HCT116 (cell line): ENCODE results near the gene IFI27L2.

Experiments used
- CEBPB ChIP-seq: IDR thresholded peaks from 2 replicates; pipeline ENCODE4 v1.6.1; 2012; ENCODE audit warnings: low read depth
- CTCF ChIP-seq, 3 experiments: fragments of 200-600 bp in 1 of 3; sonication (generic) in 1 of 3; IDR thresholded peaks in 2 of 3; conservative IDR thresholded peaks in 1 of 3; 2 replicates each; pipeline ENCODE4 v1.5.1; 2012 to 2017; ENCODE audit warnings: low read depth in 2 of 3, low read length in 2 of 3, antibody characterized with exemption in 1 of 3, borderline replicate concordance in 1 of 3, control low read depth in 1 of 3, mild to moderate bottlenecking in 1 of 3, mixed read lengths in 1 of 3, mixed run types in 1 of 3, moderate library complexity in 1 of 3; ENCODE audit not compliant: insufficient read depth in 1 of 3
- EZH2phosphoT487 ChIP-seq: fragments of 200-600 bp; IDR thresholded peaks from 2 replicates; pipeline ENCODE4 v1.6.1; 2018; ENCODE audit warnings: antibody characterized with exemption, borderline replicate concordance
- JUND ChIP-seq: IDR thresholded peaks from 2 replicates; pipeline ENCODE4 v1.6.1; 2012
- POLR2AphosphoS5 ChIP-seq: IDR thresholded peaks from 2 replicates; pipeline ENCODE4 v1.6.1; 2011; ENCODE audit warnings: mild to moderate bottlenecking, low read depth, low read length, moderate library complexity
- REST ChIP-seq: IDR thresholded peaks from 2 replicates; pipeline ENCODE4 v1.6.1; 2012; ENCODE audit warnings: low read depth
- ZBTB33 ChIP-seq: IDR thresholded peaks from 2 replicates; pipeline ENCODE4 v1.6.1; 2011; ENCODE audit warnings: mild to moderate bottlenecking, low read length, moderate library complexity; ENCODE audit not compliant: insufficient replicate concordance; ENCODE audit errors: extremely low read depth

- TF ChIP-seq ZBTB33 (no peak), CTCF (IDR thresholded peaks at IDR 0.05 in 2 of 3, conservative IDR thresholded peaks at IDR 0.05 in 1 of 3; ENCODE audit: borderline replicate concordance in 1 of 3, insufficient read depth in 1 of 3, low read depth in 2 of 3, low read length in 2 of 3) (no peak), EZH2phosphoT487 (no peak), REST (no peak), POLR2AphosphoS5 (no peak), CEBPB (no peak), JUND (no peak)
These were observed 5.5 kb downstream of the IFI27L2 start for GRCh38 chr14:94123868-94124267.
